HepG2 (cell line): Measurements from ENCODE around the gene FGGY. TPM values are rescaled to one million over a fixed set of nuclear protein-coding genes. Genes with fewer than 3 reads are reported as not detected.

Source experiments
- ATAC-seq: fragments of 200-7000 bp; cut with Tn5 transposase; 3 replicates; pipeline ENCODE4 v1.9.1; 2020; ENCODE audit warnings: mild to moderate bottlenecking, moderate library complexity
- BruUV-seq: library from RNA; stranded (reverse); fragments of 400-500 nt; replicated peaks from 2 replicates; lab custom pipeline; 2021; lab: Mats Ljungman, UMichigan
- CTCF ChIA-PET: fragments of 300-600 bp; formaldehyde crosslinking; extraction: SDS; loops from one replicate; lab custom pipeline; 2021; ENCODE audit warnings: low total read pairs, inconsistent platforms, low intra/inter-chr PET ratio; lab: Yijun Ruan, JAX
- POLR2A ChIA-PET: fragments of 350-600 bp; sonication (Branson Sonifier 250); formaldehyde crosslinking; loops from one replicate; lab custom pipeline; 2020; ENCODE audit warnings: antibody characterized with exemption, inconsistent platforms; lab: Yijun Ruan, JAX
- DNase-seq: peaks from one replicate; pipeline ENCODE4 v3.0.0-alpha.2; 2015; ENCODE audit warnings: low spot score
- FAIRE-seq: peaks from 3 replicates; lab custom pipeline; 2011; peaks lifted over from hg19 to GRCh38; lab: Jason Lieb, UNC
- H2AFZ ChIP-seq: one replicate; pipeline ENCODE4 v1.6.1; 2011; ENCODE audit warnings: low read length, inconsistent platforms
- H3K27ac ChIP-seq: fragments of 300-600 bp; 3 replicates; pipeline ENCODE4 v1.8.0; 2011; ENCODE audit warnings: mixed run types, mild to moderate bottlenecking, mixed read lengths, low read length, inconsistent platforms; ENCODE audit not compliant: insufficient read depth; ENCODE audit errors: extremely low read length
- H3K27me3 ChIP-seq, 2 experiments: fragments of 200-600 bp in 1 of 2; 2 replicates in 1 of 2; 3 replicates in 1 of 2; pipeline versions ENCODE4 v1.6.0 to v1.8.0; 2011; ENCODE audit warnings: low read length in 2 of 2, mild to moderate bottlenecking in 2 of 2, moderate library complexity in 2 of 2, inconsistent platforms in 1 of 2; ENCODE audit not compliant: insufficient read depth in 2 of 2, control insufficient read depth in 1 of 2
- H3K36me3 ChIP-seq, 2 experiments: fragments of 200-600 bp in 1 of 2; replicated peaks in 1 of 2; 2 replicates in 1 of 2; 3 replicates in 1 of 2; pipeline versions ENCODE4 v1.5.1 to v1.8.0; 2011; ENCODE audit warnings: low read length in 2 of 2, inconsistent platforms in 1 of 2; ENCODE audit not compliant: insufficient read depth in 2 of 2, control insufficient read depth in 1 of 2
- H3K4me1 ChIP-seq: 2 replicates; pipeline ENCODE4 v1.5.1; 2012; ENCODE audit warnings: low read length, inconsistent platforms; ENCODE audit not compliant: insufficient read depth
- H3K4me2 ChIP-seq: 2 replicates; pipeline ENCODE4 v1.6.0; 2011; ENCODE audit warnings: low read depth, low read length, inconsistent platforms
- H3K4me3 ChIP-seq, 3 experiments: fragments of 200-600 bp in 1 of 3; sonication (generic), shearing (Covaris generic) in 1 of 3; replicated peaks in 1 of 3; 2 replicates each; pipeline ENCODE4 v1.5.1; 2011 to 2016; ENCODE audit warnings: low read length in 3 of 3, inconsistent platforms in 2 of 3, low read depth in 2 of 3, mild to moderate bottlenecking in 2 of 3, control low read depth in 1 of 3, mixed read lengths in 1 of 3; ENCODE audit not compliant: insufficient read depth in 1 of 3
- H3K79me2 ChIP-seq: one replicate; pipeline ENCODE4 v1.6.1; 2011; ENCODE audit warnings: low read length, inconsistent platforms; ENCODE audit not compliant: insufficient read depth
- H3K9ac ChIP-seq: 2 replicates; pipeline ENCODE4 v1.6.0; 2011; ENCODE audit warnings: mild to moderate bottlenecking, low read depth, low read length, inconsistent platforms; ENCODE audit not compliant: insufficient read depth
- H3K9me3 ChIP-seq: 2 replicates; pipeline ENCODE4 v1.5.1; 2012; ENCODE audit warnings: mild to moderate bottlenecking, low read length
- H4K20me1 ChIP-seq: 2 replicates; pipeline ENCODE4 v1.6.0; 2011; ENCODE audit warnings: inconsistent platforms, mild to moderate bottlenecking, low read length, moderate library complexity; ENCODE audit not compliant: insufficient read depth
- ARNTL ChIP-seq: sonication (generic); formaldehyde crosslinking; IDR thresholded peaks from 2 replicates; pipeline ENCODE4 v1.4.0; 2020; ENCODE audit warnings: mild to moderate bottlenecking, missing genetic modification reagents
- CENPT ChIP-seq: sonication (generic); formaldehyde crosslinking; IDR thresholded peaks from 2 replicates; pipeline ENCODE4 v1.8.0; 2022; ENCODE audit warnings: low read depth, mild to moderate bottlenecking, moderate library complexity, missing genetic modification reagents
- DR1 ChIP-seq: sonication (generic); formaldehyde crosslinking; IDR thresholded peaks from 2 replicates; pipeline ENCODE4 v1.8.0; 2021; ENCODE audit warnings: mild to moderate bottlenecking, missing genetic modification reagents, inconsistent platforms
- HOXA7 ChIP-seq: sonication (generic); formaldehyde crosslinking; IDR thresholded peaks from 2 replicates; pipeline ENCODE4 v1.8.1; 2022; ENCODE audit warnings: mild to moderate bottlenecking, missing genetic modification reagents, moderate library complexity
- KDM5A ChIP-seq: fragments of 200-600 bp; sonication (generic); IDR thresholded peaks from 2 replicates; pipeline ENCODE4 v1.7.0; 2018; ENCODE audit warnings: antibody characterized with exemption, mild to moderate bottlenecking, low read length, borderline replicate concordance
- KLF16 ChIP-seq, 2 experiments: sonication (generic) in 1 of 2; formaldehyde crosslinking in 1 of 2; IDR thresholded peaks; 2 replicates each; pipeline versions ENCODE4 v1.6.1 to v1.8.0; 2016 to 2023; ENCODE audit warnings: missing genetic modification reagents in 2 of 2, missing compliant biosample characterization in 1 of 2
- NR3C1 ChIP-seq: sonication (generic); formaldehyde crosslinking; IDR thresholded peaks from 2 replicates; pipeline ENCODE4 v1.4.0; 2020; ENCODE audit warnings: missing genetic modification reagents
- SALL2 ChIP-seq: sonication (generic); formaldehyde crosslinking; IDR thresholded peaks from 2 replicates; pipeline ENCODE4 v1.8.1; 2023; ENCODE audit warnings: mild to moderate bottlenecking, missing genetic modification reagents, inconsistent platforms
- ZBTB20 ChIP-seq: sonication (generic); formaldehyde crosslinking; IDR thresholded peaks from 2 replicates; pipeline ENCODE4 v1.8.1; 2023; ENCODE audit warnings: missing genetic modification reagents, low read depth, mild to moderate bottlenecking, borderline replicate concordance
- ZFYVE20 ChIP-seq: sonication (generic); formaldehyde crosslinking; IDR thresholded peaks from 2 replicates; pipeline ENCODE4 v1.8.0; 2023; ENCODE audit warnings: low read depth, mild to moderate bottlenecking, moderate library complexity, missing genetic modification reagents, borderline replicate concordance
- ZNF746 ChIP-seq: sonication (generic); formaldehyde crosslinking; IDR thresholded peaks from 2 replicates; pipeline ENCODE4 v1.8.0; 2022; ENCODE audit warnings: mild to moderate bottlenecking, missing genetic modification reagents
- WGBS: methylation state at CpG from one replicate; pipeline ENCODE4 v1.1.6; 2017; ENCODE audit warnings: low lambda C conversion rate; 5-methylcytosine and 5-hydroxymethylcytosine counted together
- in situ Hi-C: cut with HindIII; loops from 2 replicates; pipeline ENCODE4 v1.10.0; 2017; ENCODE audit warnings: low pct_unique_long_range_greater_than_20kb; ENCODE audit not compliant: extremely low pct_ligation_motif_present
- intact Hi-C: fragments of 100-400 bp; cut with micrococcal nuclease; formaldehyde crosslinking; loops from one replicate; pipeline ENCODE4 v1.10.0; 2022; ENCODE audit not compliant: unreplicated experiment
- polyA plus RNA-seq, 8 experiments: library from polyadenylated mRNA; depleted of rRNA in 3 of 8; stranded (reverse) in 7 of 8; unstranded in 1 of 8; fragments of >200 nt; fragmentation: Illumina TruSeq in 4 of 8; extraction: Trizol in 4 of 8; gene quantifications; 2 replicates each; pipeline versions ENCODE4 v1.2.1 to v1.2.3, GENCODE V29; 2011 to 2016; ENCODE audit warnings: low read depth in 4 of 8, missing spikeins in 1 of 8, mixed read lengths in 1 of 8; ENCODE audit not compliant: insufficient read depth in 1 of 8
- total RNA-seq, 5 experiments: library from RNA; depleted of rRNA; stranded (reverse); fragments of >200 nt; fragmentation: Illumina TruSeq; extraction: Trizol; gene quantifications; 2 replicates each; pipeline ENCODE4 v1.2.3, GENCODE V29; 2016; ENCODE audit warnings: low read depth in 1 of 5
- TF ChIP-seq, protein P1 (sequence below): sonication (generic); formaldehyde crosslinking; IDR thresholded peaks from 2 replicates; pipeline ENCODE4 v1.4.0; 2020; ENCODE audit warnings: missing genetic modification reagents
- TF ChIP-seq, protein P2 (sequence below): sonication (generic); formaldehyde crosslinking; conservative IDR thresholded peaks from 2 replicates; pipeline ENCODE4 v1.5.0; 2020; ENCODE audit warnings: missing genetic modification reagents
- TF ChIP-seq, protein P3 (sequence below): IDR thresholded peaks from 2 replicates; pipeline ENCODE4 v1.4.0; 2020; ENCODE audit warnings: mild to moderate bottlenecking, missing genetic modification reagents

FGGY gene
- total and polyA plus RNA-seq, 2 of the 13 experiments (the other 11 are each of a cell fraction or from before 2014, with no cell fraction given): 15.7 to 27.5 TPM

DNA sequence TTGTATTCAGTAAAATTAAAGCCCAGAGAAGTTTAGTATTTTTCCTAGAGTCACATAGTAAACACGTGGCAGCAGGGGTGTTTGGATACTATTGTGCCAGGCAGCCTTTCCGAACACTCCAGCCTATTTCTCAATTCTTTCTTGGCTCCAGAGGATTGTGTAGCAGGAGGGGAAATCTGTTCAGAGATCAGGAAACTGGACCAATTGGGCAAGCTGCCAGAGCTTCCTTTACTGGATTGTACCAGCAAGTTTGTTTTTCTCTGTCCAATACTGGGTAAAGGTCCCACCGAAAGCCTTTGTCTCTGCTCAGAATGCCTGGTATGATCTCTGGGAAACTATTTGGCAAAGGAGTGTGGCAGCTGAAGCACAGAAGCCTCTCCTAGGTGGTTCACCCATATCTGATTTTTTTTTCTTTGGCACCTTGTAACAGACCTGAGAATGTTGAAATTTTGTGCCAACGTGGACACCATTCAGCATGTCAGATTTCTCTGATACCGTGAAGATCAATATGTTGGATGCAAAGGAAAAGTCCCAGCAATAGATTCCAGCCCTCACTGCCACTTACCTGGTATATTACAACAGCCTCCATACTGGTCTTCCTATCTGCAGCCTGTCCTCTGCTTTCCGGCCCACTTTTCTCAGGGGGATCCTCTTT is 126.2 kb downstream of the FGGY start (continued):
- TF ChIP-seq, protein P1, sequence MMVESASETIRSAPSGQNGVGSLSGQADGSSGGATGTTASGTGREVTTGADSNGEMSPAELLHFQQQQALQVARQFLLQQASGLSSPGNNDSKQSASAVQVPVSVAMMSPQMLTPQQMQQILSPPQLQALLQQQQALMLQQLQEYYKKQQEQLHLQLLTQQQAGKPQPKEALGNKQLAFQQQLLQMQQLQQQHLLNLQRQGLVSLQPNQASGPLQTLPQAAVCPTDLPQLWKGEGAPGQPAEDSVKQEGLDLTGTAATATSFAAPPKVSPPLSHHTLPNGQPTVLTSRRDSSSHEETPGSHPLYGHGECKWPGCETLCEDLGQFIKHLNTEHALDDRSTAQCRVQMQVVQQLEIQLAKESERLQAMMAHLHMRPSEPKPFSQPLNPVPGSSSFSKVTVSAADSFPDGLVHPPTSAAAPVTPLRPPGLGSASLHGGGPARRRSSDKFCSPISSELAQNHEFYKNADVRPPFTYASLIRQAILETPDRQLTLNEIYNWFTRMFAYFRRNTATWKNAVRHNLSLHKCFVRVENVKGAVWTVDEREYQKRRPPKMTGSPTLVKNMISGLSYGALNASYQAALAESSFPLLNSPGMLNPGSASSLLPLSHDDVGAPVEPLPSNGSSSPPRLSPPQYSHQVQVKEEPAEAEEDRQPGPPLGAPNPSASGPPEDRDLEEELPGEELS (CRISPR knock-in tag): peak; percentile 64

DNA sequence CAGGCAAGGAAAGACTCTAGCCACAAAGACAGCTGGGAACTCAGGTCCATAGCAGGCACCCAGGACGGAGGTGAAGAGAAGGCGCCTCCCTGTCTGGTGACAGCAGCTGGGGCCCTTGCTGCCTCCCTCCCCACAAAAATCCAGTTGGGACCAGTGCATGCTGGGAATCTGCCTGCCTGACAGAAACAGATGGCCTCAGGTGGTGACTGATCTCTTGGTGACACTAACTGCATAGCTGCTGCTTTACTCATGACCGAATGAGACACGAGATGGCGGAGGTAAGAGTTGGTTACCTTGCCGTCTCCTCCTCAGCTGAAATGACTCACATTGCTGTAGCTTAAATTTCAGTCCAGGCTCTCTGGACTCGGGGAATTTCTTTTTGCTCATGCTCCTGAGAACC is 130.3 kb downstream of the FGGY start:
- no peak overlapping the region for H3K4me3 ChIP-seq
- no peak overlapping the region for H3K9ac ChIP-seq
- CTCF ChIA-PET: no interaction called here
- no TSS peak for BruUV-seq
- DNase-seq (no peak), ATAC-seq (no peak), FAIRE-seq (no peak)
- POLR2A ChIA-PET: no interaction called here
- WGBS: 92% methylated on average over 7 of the region's 7 CpGs
- no peak for TF ChIP-seq HOXA7 (CRISPR knock-in tag)
- TF ChIP-seq ZBTB20: no peak
- TF ChIP-seq, protein P2, sequence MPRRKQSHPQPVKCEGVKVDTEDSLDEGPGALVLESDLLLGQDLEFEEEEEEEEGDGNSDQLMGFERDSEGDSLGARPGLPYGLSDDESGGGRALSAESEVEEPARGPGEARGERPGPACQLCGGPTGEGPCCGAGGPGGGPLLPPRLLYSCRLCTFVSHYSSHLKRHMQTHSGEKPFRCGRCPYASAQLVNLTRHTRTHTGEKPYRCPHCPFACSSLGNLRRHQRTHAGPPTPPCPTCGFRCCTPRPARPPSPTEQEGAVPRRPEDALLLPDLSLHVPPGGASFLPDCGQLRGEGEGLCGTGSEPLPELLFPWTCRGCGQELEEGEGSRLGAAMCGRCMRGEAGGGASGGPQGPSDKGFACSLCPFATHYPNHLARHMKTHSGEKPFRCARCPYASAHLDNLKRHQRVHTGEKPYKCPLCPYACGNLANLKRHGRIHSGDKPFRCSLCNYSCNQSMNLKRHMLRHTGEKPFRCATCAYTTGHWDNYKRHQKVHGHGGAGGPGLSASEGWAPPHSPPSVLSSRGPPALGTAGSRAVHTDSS (CRISPR knock-in tag): no peak
- TF ChIP-seq DR1 (CRISPR knock-in tag): no peak
- TF ChIP-seq ZFYVE20: no peak
- TF ChIP-seq KLF16 (CRISPR knock-in tag; IDR thresholded peaks at IDR 0.05): no peak
- TF ChIP-seq ARNTL (CRISPR knock-in tag): no peak
- TF ChIP-seq ZNF746 (CRISPR knock-in tag): no peak
- TF ChIP-seq, protein P3, sequence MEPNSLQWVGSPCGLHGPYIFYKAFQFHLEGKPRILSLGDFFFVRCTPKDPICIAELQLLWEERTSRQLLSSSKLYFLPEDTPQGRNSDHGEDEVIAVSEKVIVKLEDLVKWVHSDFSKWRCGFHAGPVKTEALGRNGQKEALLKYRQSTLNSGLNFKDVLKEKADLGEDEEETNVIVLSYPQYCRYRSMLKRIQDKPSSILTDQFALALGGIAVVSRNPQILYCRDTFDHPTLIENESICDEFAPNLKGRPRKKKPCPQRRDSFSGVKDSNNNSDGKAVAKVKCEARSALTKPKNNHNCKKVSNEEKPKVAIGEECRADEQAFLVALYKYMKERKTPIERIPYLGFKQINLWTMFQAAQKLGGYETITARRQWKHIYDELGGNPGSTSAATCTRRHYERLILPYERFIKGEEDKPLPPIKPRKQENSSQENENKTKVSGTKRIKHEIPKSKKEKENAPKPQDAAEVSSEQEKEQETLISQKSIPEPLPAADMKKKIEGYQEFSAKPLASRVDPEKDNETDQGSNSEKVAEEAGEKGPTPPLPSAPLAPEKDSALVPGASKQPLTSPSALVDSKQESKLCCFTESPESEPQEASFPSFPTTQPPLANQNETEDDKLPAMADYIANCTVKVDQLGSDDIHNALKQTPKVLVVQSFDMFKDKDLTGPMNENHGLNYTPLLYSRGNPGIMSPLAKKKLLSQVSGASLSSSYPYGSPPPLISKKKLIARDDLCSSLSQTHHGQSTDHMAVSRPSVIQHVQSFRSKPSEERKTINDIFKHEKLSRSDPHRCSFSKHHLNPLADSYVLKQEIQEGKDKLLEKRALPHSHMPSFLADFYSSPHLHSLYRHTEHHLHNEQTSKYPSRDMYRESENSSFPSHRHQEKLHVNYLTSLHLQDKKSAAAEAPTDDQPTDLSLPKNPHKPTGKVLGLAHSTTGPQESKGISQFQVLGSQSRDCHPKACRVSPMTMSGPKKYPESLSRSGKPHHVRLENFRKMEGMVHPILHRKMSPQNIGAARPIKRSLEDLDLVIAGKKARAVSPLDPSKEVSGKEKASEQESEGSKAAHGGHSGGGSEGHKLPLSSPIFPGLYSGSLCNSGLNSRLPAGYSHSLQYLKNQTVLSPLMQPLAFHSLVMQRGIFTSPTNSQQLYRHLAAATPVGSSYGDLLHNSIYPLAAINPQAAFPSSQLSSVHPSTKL (CRISPR knock-in tag): no peak
- no peak for TF ChIP-seq SALL2
- no peak for TF ChIP-seq NR3C1 (CRISPR knock-in tag)
- TF ChIP-seq KDM5A: no peak
- TF ChIP-seq CENPT (CRISPR knock-in tag): no peak
- no peaks in the 10 kb centered on the region for H3K9me3 ChIP-seq
- in situ Hi-C loops: no loop called here
- peaks cover 43% of the 10 kb centered on the region for H3K4me1 ChIP-seq
- intact Hi-C loops: no loop called here
- H3K36me3 ChIP-seq: no peaks in the 10 kb centered on the region
- H3K4me2 ChIP-seq: no peak overlapping the region
- H3K27me3 ChIP-seq: no peaks in the 10 kb centered on the region
- no peaks in the 10 kb centered on the region for H3K79me2 ChIP-seq
- H2AFZ ChIP-seq: no peak overlapping the region
- H3K27ac ChIP-seq: no peak overlapping the region
- no peaks in the 10 kb centered on the region for H4K20me1 ChIP-seq
